IMR-90 (cell line): Measurements from ENCODE around the gene RIMBP2. TPM values are rescaled to one million over a fixed set of nuclear protein-coding genes. Genes with fewer than 3 reads are reported as not detected.

Source experiments
- ATAC-seq: fragments of 200-7000 bp; cut with Tn5 transposase; 2 replicates; pipeline ENCODE4 v1.9.1; 2020; ENCODE audit warnings: low read depth, mild to moderate bottlenecking, moderate library complexity
- BruUV-seq: library from RNA; stranded (reverse); fragments of 400-500 nt; replicated peaks from 2 replicates; lab custom pipeline; 2021; lab: Mats Ljungman, UMichigan
- CTCF ChIA-PET: fragments of 300-600 bp; formaldehyde crosslinking; extraction: SDS; loops from one replicate; lab custom pipeline; 2021; ENCODE audit warnings: antibody characterized with exemption; lab: Yijun Ruan, JAX
- POLR2A ChIA-PET: fragments of 300-600 bp; sonication (Branson Sonifier 250); formaldehyde crosslinking; loops from one replicate; lab custom pipeline; 2022; ENCODE audit warnings: antibody characterized with exemption; ENCODE audit not compliant: unreplicated experiment; lab: Charles Lee
- DNase-seq: peaks from one replicate; pipeline ENCODE4 v3.0.0; 2013
- H2AFZ ChIP-seq: replicated peaks from 2 replicates; pipeline ENCODE3; 2013; ENCODE audit warnings: low read length, mild to moderate bottlenecking; ENCODE audit not compliant: poor library complexity
- H2AK5ac ChIP-seq: 2 replicates; pipeline ENCODE4 v1.6.1; 2013; ENCODE audit warnings: low read depth, low read length, inconsistent platforms
- H2AK9ac ChIP-seq: replicated peaks from 2 replicates; pipeline ENCODE3; 2013; ENCODE audit warnings: mild to moderate bottlenecking, low read depth, low read length, moderate library complexity; ENCODE audit not compliant: poor library complexity
- H2BK120ac ChIP-seq: 2 replicates; pipeline ENCODE4 v1.6.1; 2013; ENCODE audit warnings: low read depth, low read length, inconsistent platforms
- H2BK15ac ChIP-seq: 3 replicates; pipeline ENCODE4 v1.6.1; 2013; ENCODE audit warnings: low read depth, low read length, inconsistent platforms
- H2BK20ac ChIP-seq: 2 replicates; pipeline ENCODE4 v1.6.1; 2013; ENCODE audit warnings: low read depth, mild to moderate bottlenecking, inconsistent platforms, low read length, moderate library complexity
- H2BK5ac ChIP-seq: 2 replicates; pipeline ENCODE4 v1.6.1; 2013; ENCODE audit warnings: mild to moderate bottlenecking, low read depth, low read length, inconsistent platforms; ENCODE audit not compliant: poor library complexity, severe bottlenecking
- H3K14ac ChIP-seq: replicated peaks from 2 replicates; pipeline ENCODE4 v1.6.1; 2013; ENCODE audit warnings: low read depth, low read length, inconsistent platforms
- H3K18ac ChIP-seq: 2 replicates; pipeline ENCODE4 v1.6.1; 2013; ENCODE audit warnings: low read depth, low read length, control low read depth
- H3K23ac ChIP-seq: 2 replicates; pipeline ENCODE4 v1.6.1; 2013; ENCODE audit warnings: low read depth, low read length, inconsistent platforms
- H3K27ac ChIP-seq: 2 replicates; pipeline ENCODE4 v1.5.1; 2013; ENCODE audit warnings: mild to moderate bottlenecking, control low read depth, low read length; ENCODE audit not compliant: insufficient read depth
- H3K27me3 ChIP-seq: 2 replicates; pipeline ENCODE4 v1.6.1; 2013; ENCODE audit warnings: low read length; ENCODE audit not compliant: control insufficient read depth, insufficient read depth
- H3K36me3 ChIP-seq: 2 replicates; pipeline ENCODE4 v1.6.1; 2013; ENCODE audit warnings: low read length, mixed read lengths; ENCODE audit not compliant: control insufficient read depth, insufficient read depth
- H3K4ac ChIP-seq: 2 replicates; pipeline ENCODE4 v1.6.1; 2013; ENCODE audit warnings: low read depth, low read length, inconsistent platforms
- H3K4me1 ChIP-seq: 2 replicates; pipeline ENCODE4 v1.6.1; 2013; ENCODE audit warnings: low read length, mixed read lengths; ENCODE audit not compliant: control insufficient read depth, insufficient read depth
- H3K4me2 ChIP-seq: 2 replicates; pipeline ENCODE4 v1.6.1; 2013; ENCODE audit warnings: low read depth, mild to moderate bottlenecking, control low read depth, low read length, moderate library complexity
- H3K4me3 ChIP-seq: 2 replicates; pipeline ENCODE4 v1.5.1; 2013; ENCODE audit warnings: low read depth, mild to moderate bottlenecking, control low read depth, low read length, moderate library complexity; ENCODE audit not compliant: insufficient read depth
- H3K56ac ChIP-seq: 2 replicates; pipeline ENCODE4 v1.6.1; 2013; ENCODE audit warnings: low read length, inconsistent platforms; ENCODE audit not compliant: insufficient read depth; ENCODE audit errors: extremely low read depth
- H3K79me1 ChIP-seq, 2 experiments: 2 replicates each; pipeline ENCODE4 v1.6.1; 2013; ENCODE audit warnings: low read length in 2 of 2, inconsistent platforms in 1 of 2, low read depth in 1 of 2
- H3K9ac ChIP-seq: 2 replicates; pipeline ENCODE4 v1.6.1; 2013; ENCODE audit warnings: low read depth, low read length, control low read depth
- H3K9me1 ChIP-seq: 2 replicates; pipeline ENCODE4 v1.6.1; 2013; ENCODE audit warnings: low read length, inconsistent platforms; ENCODE audit not compliant: insufficient read depth
- H3K9me3 ChIP-seq: 2 replicates; pipeline ENCODE4 v1.6.1; 2013; ENCODE audit warnings: low read length; ENCODE audit not compliant: control insufficient read depth, insufficient read depth
- H4K20me1 ChIP-seq: 2 replicates; pipeline ENCODE4 v1.6.1; 2013; ENCODE audit warnings: low read length, inconsistent platforms; ENCODE audit not compliant: insufficient read depth
- H4K5ac ChIP-seq: 2 replicates; pipeline ENCODE4 v1.6.1; 2013; ENCODE audit warnings: mild to moderate bottlenecking, low read depth, low read length, control low read depth
- H4K8ac ChIP-seq, 2 experiments: 2 replicates each; pipeline ENCODE4 v1.6.1; 2013; ENCODE audit warnings: low read depth in 2 of 2, low read length in 2 of 2, control low read depth in 1 of 2, inconsistent platforms in 1 of 2
- H4K91ac ChIP-seq: 2 replicates; pipeline ENCODE4 v1.6.1; 2013; ENCODE audit warnings: low read depth, low read length, inconsistent platforms; ENCODE audit not compliant: insufficient read depth
- CEBPB ChIP-seq: IDR thresholded peaks from 2 replicates; pipeline ENCODE4 v1.6.1; 2012; ENCODE audit warnings: low read depth, low read length, improper control_type of control experiment
- CHD1 ChIP-seq: IDR thresholded peaks from 2 replicates; pipeline ENCODE4 v1.6.1; 2012; ENCODE audit warnings: low read depth, low read length, improper control_type of control experiment
- CTCF ChIP-seq: conservative IDR thresholded peaks from 2 replicates; pipeline ENCODE4 v1.5.1; 2012; ENCODE audit warnings: mild to moderate bottlenecking, low read depth, low read length, improper control_type of control experiment
- ELK1 ChIP-seq: fragments of 150-350 bp; IDR thresholded peaks from 2 replicates; pipeline ENCODE4 v1.6.1; 2016; ENCODE audit warnings: low read depth, mild to moderate bottlenecking, low read length, moderate library complexity, borderline replicate concordance
- MXI1 ChIP-seq: IDR thresholded peaks from 2 replicates; pipeline ENCODE4 v1.6.1; 2012; ENCODE audit warnings: low read depth, mild to moderate bottlenecking, low read length, moderate library complexity, borderline replicate concordance
- NFE2L2 ChIP-seq: fragments of 150-350 bp; IDR thresholded peaks from 2 replicates; pipeline ENCODE4 v1.6.1; 2016; ENCODE audit warnings: low read depth, mild to moderate bottlenecking, low read length
- POLR2A ChIP-seq: IDR thresholded peaks from 2 replicates; pipeline ENCODE4 v1.6.1; 2012; ENCODE audit warnings: mild to moderate bottlenecking, low read depth, low read length
- RAD21 ChIP-seq: IDR thresholded peaks from 2 replicates; pipeline ENCODE4 v1.6.1; 2012; ENCODE audit warnings: low read length, improper control_type of control experiment
- RCOR1 ChIP-seq: IDR thresholded peaks from 2 replicates; pipeline ENCODE4 v1.6.1; 2012; ENCODE audit warnings: mild to moderate bottlenecking, low read length, improper control_type of control experiment; ENCODE audit not compliant: insufficient replicate concordance
- RFX5 ChIP-seq: IDR thresholded peaks from 2 replicates; pipeline ENCODE4 v1.8.0; 2012; ENCODE audit warnings: low read depth, mild to moderate bottlenecking, low read length, moderate library complexity
- SMC3 ChIP-seq: fragments of 150-350 bp; IDR thresholded peaks from 2 replicates; pipeline ENCODE4 v1.6.1; 2016; ENCODE audit warnings: low read depth, mild to moderate bottlenecking, antibody characterized with exemption, low read length, moderate library complexity
- USF2 ChIP-seq: fragments of 150-350 bp; IDR thresholded peaks from 2 replicates; pipeline ENCODE4 v1.6.1; 2017; ENCODE audit warnings: mild to moderate bottlenecking, antibody characterized with exemption, low read length, low read depth
- WGBS, 2 experiments: methylation state at CpG; one replicate each; pipeline versions ENCODE4 v1.1.5 to v1.1.7; 2013; ENCODE audit warnings: missing lambda C conversion rate in 2 of 2; ENCODE audit not compliant: insufficient read length in 1 of 2; ENCODE audit errors: extremely low coverage in 2 of 2; 5-methylcytosine and 5-hydroxymethylcytosine counted together
- dilution Hi-C: fragments of 300-500 bp; cut with HindIII; formaldehyde crosslinking; loops from one replicate; pipeline ENCODE4 v1.14.3; 2018; ENCODE audit warnings: low sequenced_read_pairs; ENCODE audit not compliant: unreplicated experiment
- in situ Hi-C: fragments of 300-500 bp; cut with MboI; formaldehyde crosslinking; loops from 3 replicates; pipeline ENCODE4 v1.14.3; 2019; ENCODE audit warnings: low sequenced_read_pairs, inconsistent platforms, mixed read lengths
- intact Hi-C: fragments of 100-400 bp; cut with micrococcal nuclease; formaldehyde crosslinking; loops from 2 replicates; pipeline ENCODE4 v1.10.0; 2022
- polyA plus RNA-seq, 3 experiments: library from polyadenylated mRNA; depleted of rRNA; stranded (reverse); fragments of >200 nt; gene quantifications; 2 replicates each; pipeline ENCODE4 v1.2.3, GENCODE V29; 2012; ENCODE audit warnings: low replicate concordance in 1 of 3
- total RNA-seq: library from RNA; depleted of rRNA; stranded (reverse); fragments of >200 nt; gene quantifications from 2 replicates; pipeline ENCODE4 v1.2.3, GENCODE V29; 2012

Gene RIMBP2
- total and polyA plus RNA-seq, 2 of the 4 experiments (the other 2 are of a cell fraction): not detected

GRCh38 chr12:130479401-130480125 lies 236.5 kb downstream of the RIMBP2 start:
- no peak overlapping the region for H3K4ac ChIP-seq
- no peak overlapping the region for H3K18ac ChIP-seq
- H4K5ac ChIP-seq: no peak overlapping the region
- H2BK120ac ChIP-seq: no peak overlapping the region
- no peaks in the 10 kb centered on the region for H3K9me1 ChIP-seq
- H4K91ac ChIP-seq: no peak overlapping the region
- H3K27me3 ChIP-seq: no peaks in the 10 kb centered on the region
- TF ChIP-seq ELK1 (no peak), RFX5 (no peak), NFE2L2 (no peak), CTCF (no peak), RCOR1 (no peak), CEBPB (no peak), SMC3 (no peak), USF2 (no peak), POLR2A (no peak), MXI1 (no peak), CHD1 (no peak), RAD21 (no peak)
- H3K36me3 ChIP-seq: no peaks in the 10 kb centered on the region
- CTCF ChIA-PET: no interaction called here
- POLR2A ChIA-PET: no interaction called here
- intact Hi-C loops (no loop called here), in situ Hi-C loops (no loop called here), dilution Hi-C loops (no loop called here)
- H3K9me3 ChIP-seq: peaks cover 47% of the 10 kb centered on the region
- H3K9ac ChIP-seq: no peak overlapping the region
- no peak overlapping the region for H2AK5ac ChIP-seq
- no peak for ATAC-seq
- WGBS, 2 experiments: 56% methylated on average over 6 of the region's 23 CpGs; no CpG with 5 or more reads in 1 of the 2 experiments
- no peaks in the 10 kb centered on the region for H3K79me1 ChIP-seq
- H2BK15ac ChIP-seq: no peak overlapping the region
- H3K23ac ChIP-seq: no peak overlapping the region
- no peaks in the 10 kb centered on the region for H3K4me1 ChIP-seq
- no peak overlapping the region for H2AFZ ChIP-seq
- no peak overlapping the region for H3K56ac ChIP-seq
- H3K27ac ChIP-seq: no peak overlapping the region
- no peaks in the 10 kb centered on the region for H4K20me1 ChIP-seq
- no peak for DNase-seq
- no peak overlapping the region for H3K4me3 ChIP-seq
- H2AK9ac ChIP-seq: no peak overlapping the region
- no peak overlapping the region for H3K14ac ChIP-seq
- H4K8ac ChIP-seq: no peak overlapping the region
- H2BK5ac ChIP-seq: no peak overlapping the region
- no peak overlapping the region for H2BK20ac ChIP-seq
- no TSS peak for BruUV-seq
- H3K4me2 ChIP-seq: no peak overlapping the region
